ENCODE measurements around the gene TFR2.

DNA sequence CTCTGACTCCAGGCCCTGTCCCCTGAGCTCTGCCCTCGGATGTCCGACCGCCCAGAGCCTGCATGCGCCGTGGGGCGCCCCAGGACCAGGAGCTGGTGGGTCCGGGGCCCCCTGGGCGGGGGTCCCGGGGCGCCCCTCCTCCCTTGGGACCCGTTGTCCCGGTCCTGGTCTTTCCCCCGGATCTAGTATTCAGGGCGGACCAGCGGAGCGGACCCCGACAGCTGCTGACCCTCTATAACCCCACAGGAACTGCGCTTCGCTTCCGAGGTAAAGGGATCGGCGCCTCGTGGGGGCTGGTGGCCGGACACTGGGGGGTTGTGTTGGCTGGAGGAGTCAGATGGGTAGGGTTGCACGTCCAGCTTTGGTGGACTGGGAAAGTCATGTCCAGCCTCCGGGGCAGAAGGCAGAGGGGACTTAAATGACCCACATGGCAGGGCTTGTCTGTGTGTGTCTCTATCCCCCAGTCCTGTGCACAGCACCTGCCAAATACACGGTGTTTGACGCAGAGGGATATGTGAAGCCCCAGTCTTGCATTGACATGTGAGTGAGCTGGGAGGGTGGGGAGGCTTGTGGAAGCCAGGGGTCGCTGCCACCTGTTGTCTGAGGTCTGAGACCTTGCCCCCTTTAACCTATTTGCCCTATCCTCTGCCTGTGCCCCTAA is 28.5 kb downstream of the TFR2 start:
- TF ChIP-seq, protein P1, sequence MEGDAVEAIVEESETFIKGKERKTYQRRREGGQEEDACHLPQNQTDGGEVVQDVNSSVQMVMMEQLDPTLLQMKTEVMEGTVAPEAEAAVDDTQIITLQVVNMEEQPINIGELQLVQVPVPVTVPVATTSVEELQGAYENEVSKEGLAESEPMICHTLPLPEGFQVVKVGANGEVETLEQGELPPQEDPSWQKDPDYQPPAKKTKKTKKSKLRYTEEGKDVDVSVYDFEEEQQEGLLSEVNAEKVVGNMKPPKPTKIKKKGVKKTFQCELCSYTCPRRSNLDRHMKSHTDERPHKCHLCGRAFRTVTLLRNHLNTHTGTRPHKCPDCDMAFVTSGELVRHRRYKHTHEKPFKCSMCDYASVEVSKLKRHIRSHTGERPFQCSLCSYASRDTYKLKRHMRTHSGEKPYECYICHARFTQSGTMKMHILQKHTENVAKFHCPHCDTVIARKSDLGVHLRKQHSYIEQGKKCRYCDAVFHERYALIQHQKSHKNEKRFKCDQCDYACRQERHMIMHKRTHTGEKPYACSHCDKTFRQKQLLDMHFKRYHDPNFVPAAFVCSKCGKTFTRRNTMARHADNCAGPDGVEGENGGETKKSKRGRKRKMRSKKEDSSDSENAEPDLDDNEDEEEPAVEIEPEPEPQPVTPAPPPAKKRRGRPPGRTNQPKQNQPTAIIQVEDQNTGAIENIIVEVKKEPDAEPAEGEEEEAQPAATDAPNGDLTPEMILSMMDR (IDR thresholded peaks at IDR 0.05 in 8 of 11, conservative IDR thresholded peaks at IDR 0.05 in 3 of 11), result peak in 2 of 11 experiments; percentile 16 to 33
- TF ChIP-seq POLR2A (IDR thresholded peaks at IDR 0.05), result no peak
- no peak for TF ChIP-seq POLR2AphosphoS5 (IDR thresholded peaks at IDR 0.05)
